HG02798 (cell line): Measurements from ENCODE around the gene SOX15.
"Not testable (repeated sequence)": the region's sequence is repeated elsewhere in the genome, so short reads cannot be mapped to it uniquely, and the experiment has no call there.

Experiments
- ATAC-seq: cut with Tn5 transposase; IDR thresholded peaks from one replicate; pipeline ENCODE4 v1.9.1; 2021; ENCODE audit warnings: mild to moderate bottlenecking; ENCODE audit not compliant: unreplicated experiment, poor library complexity

SOX15 gene

DNA sequence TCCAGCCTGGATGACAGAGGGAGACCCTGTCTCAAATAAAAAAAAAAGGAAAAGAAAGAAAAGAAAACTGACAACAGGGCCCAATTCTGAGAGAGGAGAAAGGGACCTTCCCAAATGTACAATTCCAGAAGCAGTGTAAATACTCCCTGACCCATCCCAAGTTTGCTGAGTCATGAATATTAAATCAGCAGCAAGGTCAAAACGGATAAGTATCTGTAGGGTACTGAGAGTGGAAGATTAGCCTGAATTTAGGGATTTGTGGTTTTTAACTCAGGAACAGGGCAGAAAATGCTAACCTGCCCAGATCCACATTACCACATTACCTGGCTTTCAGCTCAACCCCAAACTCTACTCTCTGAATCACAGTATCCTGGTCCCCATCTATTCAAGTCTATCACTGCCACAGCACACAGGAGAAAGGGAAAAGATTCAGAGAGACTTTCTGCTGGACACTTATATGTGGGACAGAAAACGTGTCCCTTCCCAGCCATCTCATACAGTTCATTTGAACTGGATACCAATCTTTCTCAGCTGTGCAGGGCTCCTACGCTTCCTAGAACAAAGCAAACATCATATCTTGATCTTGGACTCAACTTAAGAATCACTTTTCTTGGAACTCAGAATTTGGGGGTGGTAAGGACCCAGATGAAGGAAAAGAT, 21.9 kb upstream of the SOX15 start:
- no peak for ATAC-seq

GRCh38 chr17:7610641-7611040, 20.7 kb upstream of the SOX15 start:
- ATAC-seq: no peak

GRCh38 chr17:7606280-7606679, 16.4 kb upstream of the SOX15 start:
- ATAC-seq: no peak

GRCh38 chr17:7597561-7597960, 7.7 kb upstream of the SOX15 start:
- ATAC-seq: not testable (repeated sequence)

GRCh38 chr17:7593296-7593695, 3.4 kb upstream of the SOX15 start:
- no peak for ATAC-seq

DNA sequence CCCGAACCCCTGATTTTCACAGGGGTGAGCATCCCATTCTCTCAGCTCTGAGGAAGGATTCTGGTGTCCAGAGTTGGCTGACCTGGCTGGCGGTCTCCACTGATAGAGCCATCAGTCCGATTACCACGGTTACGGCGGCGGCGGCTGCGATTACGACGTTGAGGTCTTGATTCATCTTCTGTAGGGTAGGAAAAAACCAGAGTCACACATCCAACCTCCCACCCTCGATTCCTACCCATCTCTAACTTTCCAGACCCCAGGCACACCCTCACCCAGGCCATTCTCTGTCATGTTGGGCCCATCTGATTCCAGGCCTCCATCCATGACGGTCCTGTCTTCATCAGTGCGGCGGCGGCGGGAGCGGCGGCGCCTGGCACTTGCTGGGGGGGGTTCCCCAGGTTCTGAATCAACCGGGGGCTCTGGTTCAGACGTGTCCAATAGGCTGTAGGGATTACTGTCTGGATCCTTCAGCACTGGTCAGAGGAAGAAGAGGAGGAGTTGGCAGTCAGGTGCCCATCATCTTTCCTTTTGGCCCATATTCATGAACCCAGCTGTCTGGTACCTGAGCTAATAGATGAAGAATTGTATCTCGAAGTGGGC, 2.6 kb upstream of the SOX15 start:
- ATAC-seq: no peak

GRCh38 chr17:7591596-7591995, 1.7 kb upstream of the SOX15 start:
- no peak for ATAC-seq

DNA sequence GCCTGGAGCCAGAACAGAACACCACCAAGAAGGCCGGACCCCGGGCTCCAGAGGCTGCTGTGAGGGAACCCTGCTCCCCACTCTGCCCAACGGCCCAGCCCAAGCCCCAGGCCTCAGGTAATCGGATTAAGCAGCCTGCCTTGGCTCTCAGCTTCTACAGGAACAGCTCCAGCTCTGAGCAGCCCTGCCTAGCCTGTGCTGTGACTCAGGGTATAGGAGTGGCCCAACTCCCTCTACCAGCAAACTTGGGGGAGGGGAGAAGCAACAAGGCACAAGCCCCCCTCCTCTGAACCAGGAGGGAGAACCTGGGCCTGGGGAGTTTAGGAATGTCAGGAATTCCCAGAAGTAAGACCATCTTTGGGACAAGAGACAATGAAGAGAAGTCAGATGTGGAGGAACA, 849 bp upstream of the SOX15 start:
- ATAC-seq: no peak

- peak; percentile 50 for ATAC-seq
Measured at GRCh38 chr17:7589204-7589868, 558 bp downstream of the SOX15 start.

- no peak for ATAC-seq
Measured at GRCh38 chr17:7588553-7589203, 1.2 kb downstream of the SOX15 start.

GRCh38 chr17:7587420-7588151, 2.3 kb downstream of the SOX15 start:
- ATAC-seq: no peak

- ATAC-seq: no peak
Measured at GRCh38 chr17:7586673-7587419, 3.0 kb downstream of the SOX15 start.

DNA sequence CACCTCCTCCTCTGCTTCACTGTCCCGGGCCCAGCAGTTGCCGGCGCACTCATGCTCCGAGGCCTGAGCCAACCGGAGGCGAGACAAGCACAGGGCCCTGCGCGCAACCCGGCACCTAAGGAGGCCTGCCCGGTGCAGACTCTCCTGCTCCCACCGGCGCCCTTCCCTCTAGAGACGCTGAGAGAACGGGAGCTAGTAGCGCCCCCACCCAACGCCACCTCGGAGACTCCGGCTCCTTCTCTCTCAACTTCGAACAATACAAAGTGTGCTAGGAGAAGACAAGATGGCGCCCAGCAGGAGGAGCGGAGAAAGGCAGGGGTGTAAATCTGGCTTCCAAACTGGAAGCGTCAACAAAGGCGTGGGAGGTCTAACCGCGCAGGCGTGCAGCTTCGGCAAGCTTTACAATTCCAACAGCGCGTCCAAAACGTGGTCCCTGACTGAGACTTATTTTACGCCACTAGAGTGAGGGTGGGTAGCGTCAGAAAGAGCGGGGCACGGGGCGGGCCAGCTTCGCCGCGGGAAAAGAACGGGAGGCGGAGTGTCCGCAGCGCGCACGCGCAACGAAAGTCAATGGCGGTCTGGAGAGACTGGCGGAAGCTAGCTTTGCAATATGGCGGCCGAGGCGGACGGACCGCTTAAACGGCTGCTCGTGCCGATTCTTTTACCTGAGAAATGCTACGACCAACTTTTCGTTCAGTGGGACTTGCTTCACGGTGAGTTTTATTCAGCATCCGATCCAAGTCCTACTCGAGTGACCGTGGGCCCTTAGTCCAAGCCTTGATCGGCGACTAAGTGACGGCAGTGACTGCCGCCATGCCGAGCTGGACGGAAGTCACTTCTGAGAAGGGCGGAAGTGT, 6.4 kb downstream of the SOX15 start, which contains the start of gene MPDU1:
Gene MPDU1 (plus strand): TSS at position 600 of the 857 bp plus-strand sequence. CDS start 11 bp downstream, at position 611.
- peak; percentile 79 for ATAC-seq

GRCh38 chr17:7582396-7583252, 7.3 kb downstream of the SOX15 start:
- no peak for ATAC-seq

DNA sequence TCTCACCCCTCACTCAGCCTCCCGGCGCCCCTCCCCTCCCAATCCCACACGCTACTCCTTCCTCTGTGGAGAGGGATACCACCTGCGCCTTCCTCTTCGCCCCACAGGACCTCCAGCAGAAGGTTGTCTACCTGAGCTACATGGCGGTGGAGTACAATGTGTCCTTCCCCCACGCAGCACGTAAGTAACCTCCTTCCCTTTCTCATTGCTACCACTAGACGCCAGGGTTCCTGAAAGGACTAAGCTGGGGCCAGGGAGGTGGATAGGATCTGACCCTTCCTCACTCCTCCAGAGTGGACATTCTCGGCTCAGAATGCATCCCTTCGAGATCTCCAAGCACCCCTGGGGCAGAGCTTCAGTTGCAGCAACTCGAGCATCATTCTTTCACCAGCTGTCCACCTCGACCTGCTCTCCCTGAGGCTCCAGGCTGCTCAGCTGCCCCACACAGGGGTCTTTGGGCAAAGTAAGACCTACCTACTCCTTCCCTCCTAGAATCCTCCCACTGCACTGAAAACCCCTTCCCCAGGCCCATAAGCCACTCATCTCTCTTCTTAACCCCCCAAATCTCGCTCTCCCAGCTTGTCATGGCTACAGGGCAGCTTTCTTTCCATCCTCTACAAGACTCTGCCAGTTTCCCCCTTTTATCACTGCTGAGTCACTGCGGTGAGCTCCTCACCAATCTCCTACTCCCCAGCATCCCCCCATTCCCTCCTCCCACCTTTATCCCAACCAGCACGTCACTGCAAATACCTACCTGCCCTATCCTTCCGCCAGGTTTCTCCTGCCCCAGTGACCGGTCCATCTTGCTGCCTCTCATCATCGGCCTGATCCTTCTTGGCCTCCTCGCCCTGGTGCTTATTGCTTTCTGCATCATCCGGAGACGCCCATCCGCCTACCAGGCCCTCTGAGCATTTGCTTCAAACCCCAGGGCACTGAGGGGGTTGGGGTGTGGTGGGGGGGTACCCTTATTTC, 9.0 kb downstream of the SOX15 start:
- no peak for ATAC-seq

DNA sequence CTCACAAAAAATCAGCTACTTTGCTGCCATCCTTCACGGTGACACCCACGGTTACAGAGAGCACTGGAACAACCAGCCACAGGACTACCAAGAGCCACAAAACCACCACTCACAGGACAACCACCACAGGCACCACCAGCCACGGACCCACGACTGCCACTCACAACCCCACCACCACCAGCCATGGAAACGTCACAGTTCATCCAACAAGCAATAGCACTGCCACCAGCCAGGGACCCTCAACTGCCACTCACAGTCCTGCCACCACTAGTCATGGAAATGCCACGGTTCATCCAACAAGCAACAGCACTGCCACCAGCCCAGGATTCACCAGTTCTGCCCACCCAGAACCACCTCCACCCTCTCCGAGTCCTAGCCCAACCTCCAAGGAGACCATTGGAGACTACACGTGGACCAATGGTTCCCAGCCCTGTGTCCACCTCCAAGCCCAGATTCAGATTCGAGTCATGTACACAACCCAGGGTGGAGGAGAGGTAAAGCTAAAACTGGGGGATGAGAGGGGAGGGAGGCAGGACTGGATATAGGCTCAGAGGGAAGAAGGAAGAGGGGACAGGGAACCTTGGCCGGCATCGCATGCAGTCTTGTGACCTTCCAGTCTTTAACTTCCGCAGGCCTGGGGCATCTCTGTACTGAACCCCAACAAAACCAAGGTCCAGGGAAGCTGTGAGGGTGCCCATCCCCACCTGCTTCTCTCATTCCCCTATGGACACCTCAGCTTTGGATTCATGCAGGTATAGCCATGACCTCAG, 9.9 kb downstream of the SOX15 start:
- no peak for ATAC-seq
